Measurements from ENCODE around the gene NPL.

Gene NPL

GRCh38 chr1:182809414-182809957 is 19.9 kb downstream of the NPL start:
- in situ Hi-C loops (cut with HindIII; ENCODE audit: low sequenced_read_pairs): no loop called here
- no peak for DNase-seq (ENCODE audit: low read depth)
- TF ChIP-seq, protein P1, sequence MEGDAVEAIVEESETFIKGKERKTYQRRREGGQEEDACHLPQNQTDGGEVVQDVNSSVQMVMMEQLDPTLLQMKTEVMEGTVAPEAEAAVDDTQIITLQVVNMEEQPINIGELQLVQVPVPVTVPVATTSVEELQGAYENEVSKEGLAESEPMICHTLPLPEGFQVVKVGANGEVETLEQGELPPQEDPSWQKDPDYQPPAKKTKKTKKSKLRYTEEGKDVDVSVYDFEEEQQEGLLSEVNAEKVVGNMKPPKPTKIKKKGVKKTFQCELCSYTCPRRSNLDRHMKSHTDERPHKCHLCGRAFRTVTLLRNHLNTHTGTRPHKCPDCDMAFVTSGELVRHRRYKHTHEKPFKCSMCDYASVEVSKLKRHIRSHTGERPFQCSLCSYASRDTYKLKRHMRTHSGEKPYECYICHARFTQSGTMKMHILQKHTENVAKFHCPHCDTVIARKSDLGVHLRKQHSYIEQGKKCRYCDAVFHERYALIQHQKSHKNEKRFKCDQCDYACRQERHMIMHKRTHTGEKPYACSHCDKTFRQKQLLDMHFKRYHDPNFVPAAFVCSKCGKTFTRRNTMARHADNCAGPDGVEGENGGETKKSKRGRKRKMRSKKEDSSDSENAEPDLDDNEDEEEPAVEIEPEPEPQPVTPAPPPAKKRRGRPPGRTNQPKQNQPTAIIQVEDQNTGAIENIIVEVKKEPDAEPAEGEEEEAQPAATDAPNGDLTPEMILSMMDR (IDR thresholded peaks at IDR 0.05; ENCODE audit: low read depth, low read length, missing control alignments): no peak
- no peak overlapping the region for H3K4me3 ChIP-seq (ENCODE audit: low read depth, low read length)

DNA sequence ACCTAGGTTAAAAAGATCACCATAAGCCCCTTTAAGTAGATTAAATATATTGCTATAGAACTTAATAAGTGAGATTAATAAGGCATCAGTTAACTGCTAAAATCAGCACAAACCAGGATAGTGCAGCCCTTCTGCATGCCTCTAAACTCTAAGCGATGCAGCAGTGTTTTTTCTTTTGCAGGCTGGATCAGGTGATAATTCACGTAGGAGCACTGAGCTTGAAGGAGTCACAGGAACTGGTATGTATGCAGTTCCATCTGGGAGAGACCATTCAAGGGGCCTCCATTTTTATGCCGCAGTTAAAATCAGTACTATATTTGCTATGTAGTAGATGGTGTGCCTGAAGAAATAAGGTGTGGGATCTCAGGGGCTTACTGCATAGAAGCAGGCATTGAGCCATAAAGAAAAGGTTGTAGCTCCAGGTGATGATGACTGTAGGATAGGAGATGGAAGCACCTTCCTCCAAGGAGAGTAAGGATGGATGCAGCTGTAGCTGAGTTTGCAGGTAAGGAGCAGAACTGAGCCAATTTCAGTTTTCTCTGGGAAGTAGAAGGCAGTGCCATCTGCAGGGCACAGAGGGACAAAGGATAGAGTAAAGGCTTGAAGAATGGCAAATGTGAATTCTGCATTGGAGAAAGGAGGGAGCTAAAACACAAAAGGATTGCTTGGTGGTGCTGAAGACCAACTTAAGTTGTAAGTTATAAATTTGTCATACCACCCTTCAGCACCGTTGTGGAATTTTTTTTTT is 22.6 kb downstream of the NPL start:
- no peak overlapping the region for H3K4me3 ChIP-seq (ENCODE audit: low read depth, low read length)
- in situ Hi-C loops (cut with HindIII; ENCODE audit: low sequenced_read_pairs): no loop called here
- TF ChIP-seq, protein P1 (IDR thresholded peaks at IDR 0.05; ENCODE audit: low read depth, low read length, missing control alignments): no peak
- no peak for DNase-seq (ENCODE audit: low read depth)

DNA sequence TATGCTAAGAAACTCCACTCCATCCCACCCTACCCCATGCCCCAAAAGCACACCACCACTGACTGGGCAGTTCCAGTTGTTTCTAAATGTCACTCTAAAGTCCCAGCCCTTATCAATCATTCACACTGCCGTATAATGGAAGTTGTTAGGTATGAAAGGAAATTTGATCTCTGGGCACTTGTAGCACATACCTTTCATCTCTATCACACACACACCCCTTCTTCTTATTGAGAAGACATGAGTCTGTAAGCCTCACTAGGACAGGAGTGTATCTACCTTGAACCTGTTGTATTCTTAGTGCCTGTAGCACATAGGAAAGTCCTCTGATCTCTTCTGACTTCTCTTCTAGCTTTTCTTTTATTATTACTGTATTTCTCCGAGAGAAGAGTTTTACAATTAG is 27.3 kb downstream of the NPL start:
- DNase-seq (ENCODE audit: low read depth): no peak
- TF ChIP-seq, protein P1 (IDR thresholded peaks at IDR 0.05; ENCODE audit: low read depth, low read length, missing control alignments): no peak
- H3K4me3 ChIP-seq (ENCODE audit: low read depth, low read length): no peak overlapping the region
- in situ Hi-C loops (cut with HindIII; ENCODE audit: low sequenced_read_pairs): no loop called here

GRCh38 chr1:182817802-182818201 is 28.2 kb downstream of the NPL start:
- TF ChIP-seq, protein P1 (IDR thresholded peaks at IDR 0.05; ENCODE audit: low read depth, low read length, missing control alignments): no peak
- H3K4me3 ChIP-seq (ENCODE audit: low read depth, low read length): no peak overlapping the region
- DNase-seq (ENCODE audit: low read depth): no peak
- in situ Hi-C loops (cut with HindIII; ENCODE audit: low sequenced_read_pairs): no loop called here

DNA sequence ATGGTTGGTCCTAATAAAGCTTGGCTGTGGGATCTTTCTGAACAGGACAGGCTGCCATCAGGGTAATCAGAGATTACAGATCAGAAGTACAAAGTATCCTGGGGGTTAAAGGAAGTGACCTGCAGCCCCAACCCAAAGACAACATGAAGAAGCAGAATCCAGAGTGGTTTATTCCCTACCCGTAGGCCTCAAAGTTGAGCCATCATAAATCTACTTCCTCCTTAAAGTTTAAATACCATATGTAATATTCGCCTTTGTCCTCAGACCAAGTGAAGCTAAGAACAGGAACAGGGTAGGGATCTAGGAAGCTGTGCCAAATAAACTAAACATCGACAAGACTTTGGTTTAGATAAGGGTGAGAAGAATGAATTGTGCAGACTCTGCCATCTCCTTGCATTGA is 33.6 kb downstream of the NPL start:
- TF ChIP-seq, protein P1 (IDR thresholded peaks at IDR 0.05; ENCODE audit: low read depth, low read length, missing control alignments): no peak
- in situ Hi-C loops (cut with HindIII; ENCODE audit: low sequenced_read_pairs): no loop called here
- DNase-seq (ENCODE audit: low read depth): no peak
- no peak overlapping the region for H3K4me3 ChIP-seq (ENCODE audit: low read depth, low read length)

DNA sequence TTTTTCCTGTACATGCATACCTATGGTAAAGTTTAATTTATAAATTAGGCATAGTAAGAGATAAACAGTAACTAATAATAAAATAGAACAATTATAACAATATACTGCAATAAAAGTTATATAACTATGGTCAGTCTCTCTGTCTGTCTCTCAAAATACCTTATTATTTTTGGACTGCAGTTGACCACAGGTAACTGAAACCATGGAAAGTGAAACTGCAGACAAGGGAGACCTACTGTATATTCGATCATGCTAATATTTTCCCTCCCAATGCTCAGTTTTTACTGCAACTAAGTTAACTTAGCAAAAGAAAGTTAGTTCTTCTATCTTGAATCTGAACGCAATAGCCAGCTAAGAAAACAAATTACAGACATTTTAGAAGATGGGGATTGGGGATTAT is 37.3 kb downstream of the NPL start:
- TF ChIP-seq, protein P1 (IDR thresholded peaks at IDR 0.05; ENCODE audit: low read depth, low read length, missing control alignments): no peak
- in situ Hi-C loops (cut with HindIII; ENCODE audit: low sequenced_read_pairs): no loop called here
- no peak overlapping the region for H3K4me3 ChIP-seq (ENCODE audit: low read depth, low read length)
- no peak for DNase-seq (ENCODE audit: low read depth)

All from astrocyte of the cerebellum (primary cell).